Stimulated activated CD8-positive, alpha-beta memory T cell treated with anti-CD3 and anti-CD28 coated beads, Interleukin-7, amount 100 ng/mL, for 1 hour (primary cell): ENCODE results near the gene PRKCH.

Experiments
- DNase-seq, 2 donors: peaks; one replicate each; pipeline ENCODE4 v3.0.0-alpha.2; 2020; ENCODE audit warnings: low read depth in 2 of 2

Gene PRKCH

DNA sequence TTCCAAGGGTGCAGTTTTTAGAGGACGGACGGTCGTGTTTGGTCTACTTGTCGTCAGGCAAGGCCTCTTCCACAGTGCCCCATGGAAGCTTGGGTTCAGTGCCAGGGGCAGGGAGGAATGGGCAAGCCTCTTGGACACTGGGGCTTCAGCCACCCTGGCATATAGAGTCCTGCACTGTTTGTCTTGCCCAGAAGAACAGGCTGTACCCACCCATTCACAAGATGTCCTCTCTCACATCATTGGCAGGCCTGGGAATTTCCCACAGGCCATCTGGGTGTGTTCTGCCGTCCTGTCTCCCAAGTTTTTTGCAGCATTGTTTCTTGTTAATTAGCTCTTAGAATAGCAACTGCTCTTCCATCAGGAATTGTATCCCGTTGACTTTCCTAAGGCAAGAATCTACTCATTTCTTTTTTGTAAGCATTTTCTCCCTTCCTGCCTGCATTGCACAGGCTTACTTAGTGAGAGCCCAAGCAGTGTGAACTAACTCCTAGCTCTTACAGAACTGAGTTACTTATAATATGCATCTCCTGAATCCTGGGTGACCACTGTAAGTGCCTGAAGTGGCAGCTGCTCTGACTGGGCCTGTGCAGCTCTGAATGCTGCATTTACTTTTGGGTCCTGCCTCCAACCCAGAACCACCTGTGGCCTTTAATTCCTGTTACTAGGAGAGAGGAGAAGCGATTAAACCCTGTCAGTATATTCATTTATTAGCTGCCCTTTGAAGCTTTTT is 224.5 kb downstream of the PRKCH start:
- DNase-seq = no peak

DNA sequence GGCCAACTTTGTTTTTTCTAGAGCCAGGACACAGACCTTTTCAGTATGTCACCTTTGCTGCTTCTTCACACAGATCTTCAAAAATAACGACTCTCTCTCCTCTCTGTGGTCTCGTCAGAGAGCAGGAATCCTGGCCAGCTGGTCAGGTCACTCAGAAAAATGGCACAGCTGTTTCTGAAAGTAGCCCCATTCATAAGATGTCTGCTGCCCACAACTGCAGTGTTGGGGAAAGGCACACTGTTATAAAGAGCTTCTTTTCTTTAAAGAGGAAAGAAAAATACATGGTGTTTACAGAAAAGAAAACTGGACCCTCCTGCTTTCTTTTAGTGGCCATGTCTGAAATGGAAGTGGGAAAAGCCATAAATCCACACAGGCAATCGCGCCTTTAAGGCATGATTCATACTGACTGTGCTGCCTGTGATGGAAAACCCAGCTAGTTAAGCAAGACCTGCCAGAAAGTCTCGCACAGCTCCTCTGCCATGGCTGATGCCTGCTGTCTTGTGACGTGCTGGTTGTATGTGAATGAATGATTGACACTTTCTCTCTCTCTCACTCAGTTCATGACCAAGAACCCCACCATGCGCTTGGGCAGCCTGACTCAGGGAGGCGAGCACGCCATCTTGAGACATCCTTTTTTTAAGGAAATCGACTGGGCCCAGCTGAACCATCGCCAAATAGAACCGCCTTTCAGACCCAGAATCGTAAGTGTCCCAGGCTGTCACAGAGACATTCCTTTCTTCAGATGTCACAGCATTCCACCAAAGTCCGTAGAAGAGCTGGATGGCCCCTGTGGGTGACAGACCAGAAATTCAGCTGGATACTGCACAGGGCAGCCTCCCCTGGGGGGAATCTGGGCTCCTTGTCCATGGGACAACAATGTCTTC is 226.0 kb downstream of the PRKCH start:
- DNase-seq = no peak

GRCh38 chr14:61549425-61549824 is 228.0 kb downstream of the PRKCH start:
- no peak for DNase-seq

DNA sequence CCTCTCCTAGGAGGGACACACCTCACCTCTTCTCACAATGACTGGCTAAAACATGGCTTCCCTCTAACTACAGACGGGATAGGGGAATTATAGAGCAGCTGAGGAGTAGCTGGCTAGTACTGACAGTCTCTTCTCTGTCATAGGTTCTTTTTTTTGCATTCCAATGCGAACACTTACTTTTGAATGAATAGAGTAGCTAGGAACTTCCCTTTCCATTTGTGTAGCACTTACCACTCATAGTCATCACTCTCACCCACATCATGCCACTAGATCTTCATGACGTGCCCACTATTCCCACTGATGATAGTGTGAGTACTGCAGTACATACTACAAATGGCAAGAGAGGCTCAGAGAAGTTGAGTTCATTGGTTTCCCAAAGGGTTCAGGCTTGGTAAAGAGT is 230.0 kb downstream of the PRKCH start:
- no peak for DNase-seq

DNA sequence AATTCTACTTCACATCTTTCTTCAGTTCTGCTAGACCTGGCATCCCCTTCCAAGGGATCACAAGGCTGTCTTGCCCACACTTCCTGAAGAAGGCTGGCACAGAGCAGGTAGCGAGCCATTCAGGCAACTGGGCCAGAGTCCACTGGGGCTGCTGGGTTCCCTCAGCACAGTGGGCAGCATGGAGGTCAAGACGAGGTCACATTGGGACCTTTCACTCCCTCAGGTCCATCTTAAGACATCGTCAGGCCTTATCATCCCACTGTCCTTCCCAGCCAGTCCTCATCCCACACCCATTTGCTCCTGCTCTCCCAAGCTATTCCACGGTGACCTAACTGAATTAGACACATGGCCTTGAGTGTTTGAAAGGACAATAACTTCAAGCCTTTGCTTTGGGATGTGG is 230.9 kb downstream of the PRKCH start:
- DNase-seq = no peak

DNA sequence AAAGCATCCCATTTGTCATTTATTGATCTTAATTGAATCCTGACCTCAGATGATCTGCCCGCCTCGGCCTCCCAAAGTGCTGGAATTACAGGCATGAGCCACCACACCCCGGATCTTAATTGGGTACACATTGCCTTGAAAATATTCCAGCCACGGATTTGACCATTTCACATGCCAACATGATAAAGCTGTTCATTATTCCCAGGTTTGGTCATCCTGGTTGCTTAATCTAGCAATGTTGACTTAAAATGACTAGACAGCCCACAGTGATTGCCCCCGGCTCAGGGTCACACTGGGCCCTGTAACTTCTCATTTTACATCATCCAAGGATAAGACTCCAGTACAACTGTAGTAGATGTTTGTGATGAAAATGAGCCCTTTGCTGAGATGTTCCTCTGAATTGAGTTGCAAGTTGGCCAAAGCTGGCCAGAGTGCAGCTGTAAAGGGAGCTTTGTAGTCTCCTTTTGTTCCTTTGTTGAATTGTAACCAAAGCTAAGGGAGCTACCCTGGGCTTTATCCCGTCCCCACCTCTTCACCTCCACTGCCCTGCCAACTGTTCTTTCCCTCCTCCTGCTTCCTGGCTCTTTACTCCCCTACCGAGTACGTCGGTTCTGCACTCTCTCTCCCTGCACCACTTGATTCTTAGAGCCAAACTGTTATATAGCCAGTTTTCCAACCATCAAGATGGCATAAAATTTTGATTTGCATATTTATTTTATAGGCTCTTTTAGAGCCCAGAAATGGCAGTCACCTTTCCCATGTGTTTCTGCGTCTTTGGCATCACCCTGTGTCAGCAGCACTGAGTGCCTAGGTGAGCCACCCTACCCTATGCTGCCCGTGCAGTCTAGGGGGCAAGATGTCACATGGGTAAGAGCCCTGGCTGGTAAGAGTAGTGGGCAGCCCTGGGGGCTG is 232.6 kb downstream of the PRKCH start:
- no peak for DNase-seq

DNA sequence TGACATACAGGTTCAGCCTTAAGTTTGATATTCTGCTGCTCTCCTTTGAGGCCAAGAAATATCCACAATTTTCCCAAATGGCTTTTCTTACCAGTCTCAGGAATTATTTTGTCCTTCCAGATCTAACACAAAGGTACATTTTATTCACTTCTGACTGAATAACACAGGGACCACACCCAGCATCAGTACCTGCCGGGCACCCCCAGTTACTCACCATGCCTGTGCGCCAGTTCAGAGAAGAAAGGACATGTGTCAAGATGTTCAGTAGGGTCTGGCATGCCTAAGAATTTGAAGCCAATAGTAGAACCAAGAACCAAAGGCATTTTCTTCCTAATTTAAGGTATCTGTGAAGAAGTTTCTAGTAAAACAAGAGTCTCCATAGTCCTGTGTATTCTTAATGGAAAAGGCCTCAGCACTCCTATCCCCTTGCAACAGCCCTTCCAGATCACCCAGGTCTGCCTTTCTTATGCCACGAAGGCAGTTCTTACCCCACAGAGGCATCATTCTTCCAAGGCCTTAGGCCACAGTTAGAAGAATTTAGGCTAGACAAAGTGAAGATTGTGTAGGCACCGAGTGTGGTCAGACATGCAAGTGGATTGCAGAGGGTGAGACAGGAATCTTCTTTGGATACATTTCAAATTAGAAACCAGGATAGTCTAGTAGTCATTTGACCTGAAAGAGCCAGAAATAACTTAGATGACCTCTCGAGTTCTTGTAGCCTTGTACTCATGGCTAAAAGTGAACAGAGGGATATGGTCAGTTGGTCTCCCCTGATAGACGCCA is 233.9 kb downstream of the PRKCH start:
- DNase-seq = no peak

DNA sequence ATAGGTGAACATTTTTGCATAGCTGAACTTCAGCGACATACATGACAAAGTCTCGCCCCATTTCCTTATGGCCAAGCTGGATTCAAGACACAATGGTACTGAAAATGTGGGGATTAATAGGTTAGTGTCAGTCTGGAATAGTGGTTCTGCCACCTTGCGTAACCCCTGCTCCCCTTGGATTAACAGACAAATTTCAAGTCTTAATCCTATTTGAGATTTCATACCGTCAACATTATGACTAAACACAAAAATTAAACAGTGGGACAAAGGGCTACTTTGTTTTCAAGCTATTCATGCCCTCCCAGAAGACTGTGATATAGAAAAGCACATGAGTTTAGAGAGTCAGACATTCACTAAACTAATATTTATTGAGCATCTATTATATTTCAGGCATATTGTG is 235.1 kb downstream of the PRKCH start:
- no peak for DNase-seq

DNA sequence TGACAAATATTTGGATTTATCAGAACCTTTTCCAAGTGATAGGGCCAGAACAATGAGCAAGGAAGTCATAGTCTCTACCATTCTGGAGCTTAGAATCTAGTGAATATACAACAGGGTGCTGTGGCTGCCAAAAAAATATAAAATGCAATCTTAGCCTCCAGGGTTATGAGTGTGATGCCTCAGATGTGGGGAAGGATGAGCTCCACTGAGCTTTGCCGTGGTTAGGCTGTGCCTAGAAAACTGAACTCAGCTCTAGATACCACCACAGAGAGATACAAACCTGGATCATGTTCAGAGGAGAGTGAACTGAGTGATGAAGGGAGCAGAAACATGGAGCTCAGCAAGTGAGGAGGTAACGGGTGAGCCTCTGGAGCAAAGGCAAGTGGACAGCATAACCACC is 235.9 kb downstream of the PRKCH start:
- no peak for DNase-seq

DNA sequence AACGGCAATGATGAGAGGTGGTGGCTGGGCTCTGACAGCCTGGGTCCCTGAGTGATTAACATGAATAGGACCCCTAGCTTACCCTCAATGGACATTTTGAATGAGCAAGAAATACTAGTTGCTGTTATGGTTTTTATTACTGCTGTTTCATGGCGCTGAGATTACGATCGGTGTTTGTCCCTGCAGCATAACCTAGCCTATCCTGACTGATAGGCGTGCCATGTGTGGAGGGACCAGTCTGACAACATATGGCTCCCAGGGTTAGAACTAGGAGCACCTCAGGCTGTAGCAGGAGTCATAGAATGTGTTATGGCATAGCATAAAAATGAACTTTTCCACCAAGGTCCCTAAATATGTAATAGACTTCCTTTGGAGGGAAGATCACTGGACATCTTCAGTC is 236.5 kb downstream of the PRKCH start:
- no peak for DNase-seq

GRCh38 chr14:61558271-61558670 is 236.9 kb downstream of the PRKCH start:
- DNase-seq = no peak

GRCh38 chr14:61559641-61560201 is 238.3 kb downstream of the PRKCH start:
- no peak for DNase-seq

GRCh38 chr14:61560323-61560722 is 238.9 kb downstream of the PRKCH start:
- DNase-seq = no peak

DNA sequence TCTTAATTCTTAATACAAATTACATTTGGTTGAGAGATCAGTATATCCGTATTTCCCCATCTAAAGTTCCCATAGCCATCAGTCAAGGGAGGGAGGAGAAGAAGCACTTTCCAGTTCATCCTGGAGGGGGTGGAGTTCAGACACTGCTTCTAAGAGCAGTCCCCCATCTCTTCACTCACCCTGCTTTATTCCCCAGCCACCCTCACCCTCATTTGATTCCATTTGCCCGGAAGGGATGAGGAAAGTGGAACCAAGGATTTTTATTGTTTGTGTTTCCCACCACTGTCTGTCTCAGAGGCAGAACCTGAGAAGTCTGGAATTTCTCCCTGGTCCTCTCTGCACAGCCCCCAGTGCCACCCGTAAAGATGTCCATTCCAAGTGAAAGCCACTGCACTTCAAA is 239.7 kb downstream of the PRKCH start:
- DNase-seq = no peak

DNA sequence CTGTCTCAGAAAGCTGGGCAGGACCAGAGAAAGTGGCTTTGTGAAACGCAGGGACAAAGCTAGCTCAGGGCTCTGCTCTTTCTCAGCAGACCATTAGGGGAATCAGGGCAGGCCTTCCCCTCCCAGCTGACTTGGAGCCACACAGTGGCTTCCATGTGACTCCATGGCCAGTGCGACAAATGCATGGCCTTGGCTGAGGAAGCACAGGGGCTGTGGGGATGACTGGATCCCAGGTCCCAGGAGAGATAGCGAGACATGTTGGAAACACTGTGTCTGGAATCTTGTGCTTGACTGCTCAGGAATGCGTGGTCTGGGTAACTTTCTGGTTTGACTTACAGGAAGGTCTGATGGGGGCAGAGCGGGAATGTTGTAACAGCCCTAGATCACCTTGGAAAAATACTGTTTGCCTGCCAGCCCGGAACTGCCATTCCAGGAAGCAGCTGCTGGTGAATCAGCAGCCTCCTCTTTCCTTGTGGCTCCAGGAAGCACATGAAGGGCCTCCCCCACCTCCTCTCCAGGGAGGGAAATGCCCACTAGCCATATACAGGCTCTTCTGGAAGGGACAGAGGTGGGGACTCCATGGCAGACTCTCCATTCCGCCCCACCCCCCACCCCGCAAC is 240.4 kb downstream of the PRKCH start:
- DNase-seq = no peak

GRCh38 chr14:61562321-61563161 is 241.2 kb downstream of the PRKCH start:
- no peak for DNase-seq

DNA sequence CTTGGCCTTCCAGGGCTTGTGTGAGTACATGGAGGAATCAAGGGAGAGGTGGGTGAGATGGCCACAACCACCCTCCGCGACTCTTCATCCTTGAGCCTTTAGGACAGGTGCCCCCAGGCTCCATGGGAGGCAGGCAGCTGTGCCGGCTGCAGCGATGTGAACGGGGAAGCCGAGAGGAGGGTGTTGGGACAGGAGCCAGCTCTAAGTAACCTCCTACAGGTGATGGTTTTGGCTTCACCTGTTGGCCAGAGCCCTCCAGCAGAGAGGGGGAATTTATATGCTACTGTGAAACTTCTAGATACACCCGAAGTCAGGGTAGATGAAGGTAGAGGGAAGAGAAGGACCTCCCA is 241.8 kb downstream of the PRKCH start:
- DNase-seq = no peak

DNA sequence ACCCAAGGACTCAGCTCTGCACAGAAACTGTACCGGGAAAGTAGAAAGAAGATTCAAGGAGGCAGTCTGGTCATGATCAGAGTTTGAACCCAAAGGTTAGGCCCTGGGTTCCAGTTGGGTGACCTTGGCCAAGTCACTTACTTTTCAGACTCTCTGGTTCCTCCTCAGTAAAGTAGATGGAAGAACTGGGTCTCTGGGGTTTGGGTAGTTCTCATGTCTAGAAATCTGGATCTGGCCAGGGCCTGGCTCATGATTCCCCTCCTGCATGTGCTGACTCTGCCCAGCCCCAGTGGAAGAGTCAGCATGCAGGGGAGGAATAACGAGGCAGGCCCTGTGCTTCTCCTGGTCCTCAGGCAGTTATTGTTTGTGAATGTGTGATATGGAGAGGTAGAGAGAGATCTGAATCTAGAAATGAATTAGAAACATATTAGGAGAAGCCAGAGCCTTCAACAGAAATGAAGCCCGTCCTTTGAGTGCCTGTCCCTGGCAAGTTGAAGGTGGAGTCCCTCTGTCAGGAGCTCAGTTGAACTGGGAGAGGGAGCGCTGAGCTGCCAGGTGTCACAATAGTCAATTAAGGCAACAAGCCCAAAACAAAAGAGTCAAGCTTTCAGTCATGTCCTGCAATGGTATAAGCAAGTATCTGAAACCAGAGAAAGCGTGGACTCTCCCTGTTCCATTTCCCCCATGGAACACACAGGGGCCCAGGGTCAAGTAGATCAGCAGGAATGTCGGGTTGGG is 242.7 kb downstream of the PRKCH start:
- DNase-seq = no peak

- DNase-seq = no peak
These were observed 243.3 kb downstream of the PRKCH start for GRCh38 chr14:61564618-61565091.
